Measurements from ENCODE around the gene DNAJA4. TPM values are rescaled to one million over a fixed set of nuclear protein-coding genes. Genes with fewer than 3 reads are reported as not detected.

The DNAJA4 gene
- total RNA-seq, 1 donor = 2.2 TPM

- Histone ChIP-seq H3K27me3 (ENCODE audit: insufficient read depth, low read length) (no peaks in the 10 kb centered on the region), H3K36me3 (ENCODE audit: insufficient read depth, low read length) (no peaks in the 10 kb centered on the region), H2AFZ (ENCODE audit: low read length) (no peak overlapping the region), H3K9me3 (ENCODE audit: low read depth, low read length) (no peaks in the 10 kb centered on the region), H3K27ac (ENCODE audit: low read depth, low read length) (no peak overlapping the region), H3K4me2 (ENCODE audit: insufficient read depth, low read length) (no peak overlapping the region), H4K20me1 (ENCODE audit: insufficient read depth, low read length) (no peaks in the 10 kb centered on the region), H3K79me2 (ENCODE audit: insufficient read depth, low read length) (no peaks in the 10 kb centered on the region), H3K4me1 (ENCODE audit: insufficient read depth, low read length) (no peaks in the 10 kb centered on the region), H3K4me3 (ENCODE audit: insufficient read depth, low read length) (no peak overlapping the region)
- DNase-seq (ENCODE audit: insufficient read length, low spot score, missing footprints) = no peak
- TF ChIP-seq CTCF (IDR thresholded peaks at IDR 0.05; ENCODE audit: extremely low read depth, low read depth, low read length) = no peak
Measured at GRCh38 chr15:78274994-78275393, 10.6 kb downstream of the DNAJA4 start.

GRCh38 chr15:78276064-78276943, 11.9 kb downstream of the DNAJA4 start:
- Histone ChIP-seq H3K36me3 (ENCODE audit: insufficient read depth, low read length) (peaks cover under 1% of the 10 kb centered on the region), H3K4me3 (ENCODE audit: insufficient read depth, low read length) (no peak overlapping the region), H3K79me2 (ENCODE audit: insufficient read depth, low read length) (no peaks in the 10 kb centered on the region), H3K27ac (ENCODE audit: low read depth, low read length) (no peak overlapping the region), H3K27me3 (ENCODE audit: insufficient read depth, low read length) (no peaks in the 10 kb centered on the region), H4K20me1 (ENCODE audit: insufficient read depth, low read length) (no peaks in the 10 kb centered on the region), H3K4me2 (ENCODE audit: insufficient read depth, low read length) (no peak overlapping the region), H3K9me3 (ENCODE audit: low read depth, low read length) (no peaks in the 10 kb centered on the region), H3K4me1 (ENCODE audit: insufficient read depth, low read length) (peaks cover 9% of the 10 kb centered on the region), H2AFZ (ENCODE audit: low read length) (no peak overlapping the region)
- TF ChIP-seq CTCF (IDR thresholded peaks at IDR 0.05; ENCODE audit: extremely low read depth, low read depth, low read length) = no peak
- no peak for DNase-seq (ENCODE audit: insufficient read length, low spot score, missing footprints)

- Histone ChIP-seq H3K4me1 (ENCODE audit: insufficient read depth, low read length) (peaks cover 16% of the 10 kb centered on the region), H3K27me3 (ENCODE audit: insufficient read depth, low read length) (no peaks in the 10 kb centered on the region), H3K4me2 (ENCODE audit: insufficient read depth, low read length) (peak overlapping the region; percentile 3), H4K20me1 (ENCODE audit: insufficient read depth, low read length) (no peaks in the 10 kb centered on the region), H3K79me2 (ENCODE audit: insufficient read depth, low read length) (no peaks in the 10 kb centered on the region), H3K9me3 (ENCODE audit: low read depth, low read length) (no peaks in the 10 kb centered on the region), H2AFZ (ENCODE audit: low read length) (no peak overlapping the region), H3K36me3 (ENCODE audit: insufficient read depth, low read length) (peaks cover 39% of the 10 kb centered on the region), H3K4me3 (ENCODE audit: insufficient read depth, low read length) (no peak overlapping the region), H3K27ac (ENCODE audit: low read depth, low read length) (no peak overlapping the region)
- no peak for TF ChIP-seq CTCF (IDR thresholded peaks at IDR 0.05; ENCODE audit: extremely low read depth, low read depth, low read length)
- no peak for DNase-seq (ENCODE audit: insufficient read length, low spot score, missing footprints)
Measured at GRCh38 chr15:78280319-78281072, 16.1 kb downstream of the DNAJA4 start.

- Histone ChIP-seq H3K4me1 (ENCODE audit: insufficient read depth, low read length) (peaks cover 16% of the 10 kb centered on the region), H3K4me2 (ENCODE audit: insufficient read depth, low read length) (no peak overlapping the region), H3K4me3 (ENCODE audit: insufficient read depth, low read length) (no peak overlapping the region), H3K36me3 (ENCODE audit: insufficient read depth, low read length) (peaks cover 55% of the 10 kb centered on the region), H3K79me2 (ENCODE audit: insufficient read depth, low read length) (no peaks in the 10 kb centered on the region), H4K20me1 (ENCODE audit: insufficient read depth, low read length) (no peaks in the 10 kb centered on the region), H3K9me3 (ENCODE audit: low read depth, low read length) (no peaks in the 10 kb centered on the region), H3K27me3 (ENCODE audit: insufficient read depth, low read length) (no peaks in the 10 kb centered on the region), H3K27ac (ENCODE audit: low read depth, low read length) (no peak overlapping the region), H2AFZ (ENCODE audit: low read length) (no peak overlapping the region)
- no peak for DNase-seq (ENCODE audit: insufficient read length, low spot score, missing footprints)
- no peak for TF ChIP-seq CTCF (IDR thresholded peaks at IDR 0.05; ENCODE audit: extremely low read depth, low read depth, low read length)
Measured at GRCh38 chr15:78282324-78282723, 18.0 kb downstream of the DNAJA4 start.

Measured in osteoblast (primary cell).